ENCODE data around the gene ZDHHC19. TPM values are rescaled to one million over a fixed set of nuclear protein-coding genes. Genes with fewer than 3 reads are reported as not detected.
"Not testable (repeated sequence)": the region's sequence is repeated elsewhere in the genome, so short reads cannot be mapped to it uniquely, and the experiment has no call there.

ZDHHC19 gene
- polyA plus RNA-seq, 1 donor (not counting 4 experiments of a cell fraction or from before 2014, with no cell fraction given), result not detected

DNA sequence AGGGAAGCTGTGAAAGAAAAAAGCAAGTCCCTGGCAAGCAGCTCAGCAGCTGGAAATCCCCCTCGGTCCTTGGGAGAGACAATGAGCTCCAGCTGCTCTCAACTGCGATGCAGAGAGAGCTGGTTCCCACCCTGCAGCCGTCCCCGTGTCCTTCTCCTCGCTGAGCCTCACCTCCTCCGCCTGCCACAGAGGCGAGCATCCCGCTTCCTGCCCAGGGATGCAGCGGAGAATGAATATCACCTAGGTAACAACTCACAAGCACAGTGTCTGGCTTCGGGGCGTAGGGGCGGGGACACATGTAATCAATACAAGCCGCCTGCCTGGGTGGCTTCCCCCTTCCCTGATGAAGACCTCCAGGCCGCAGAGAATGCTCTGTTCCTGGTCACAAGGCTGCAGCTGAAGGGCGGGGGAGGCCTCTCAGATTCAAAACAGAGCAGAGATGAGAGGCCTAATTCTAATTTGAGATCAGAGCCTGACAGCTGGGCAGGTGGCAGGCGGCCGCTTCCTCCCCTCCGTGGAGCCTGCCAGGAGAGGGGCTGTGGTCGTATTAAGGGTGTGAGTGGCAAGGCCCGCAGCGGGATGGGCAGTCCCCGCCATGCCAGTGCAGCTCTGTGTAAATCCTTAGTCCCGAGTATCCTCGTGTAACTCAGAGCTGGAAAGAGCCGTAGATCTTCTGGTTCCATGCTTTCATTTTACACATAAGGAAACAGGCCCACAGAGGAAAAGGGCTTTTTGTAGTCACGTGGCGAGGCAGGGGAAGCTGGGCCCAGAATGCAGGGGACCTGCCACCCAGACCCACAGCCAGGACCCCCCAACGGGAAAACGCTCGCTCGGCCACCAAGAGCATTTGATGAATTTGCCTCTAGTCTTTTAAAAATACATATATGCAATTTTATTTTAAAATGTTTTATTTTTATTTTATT is 24.3 kb downstream of the ZDHHC19 start:
- Histone ChIP-seq H3K4me2 (ENCODE audit: control insufficient read depth, extremely low read depth, insufficient read depth, low read depth, low read length) (no peak overlapping the region), H3K4me3 (ENCODE audit: control insufficient read depth in 2 of 3, extremely low read depth in 1 of 3, insufficient read depth in 2 of 3, low read depth in 1 of 3, low read length in 3 of 3) (no peak overlapping the region), H3K27ac (ENCODE audit: control insufficient read depth, insufficient read depth, low read length) (no peak overlapping the region), H3K9ac (ENCODE audit: control insufficient read depth, extremely low read depth, insufficient read depth, low read length) (no peak overlapping the region), H3K79me2 (ENCODE audit: control insufficient read depth, insufficient read depth, low read length) (no peaks in the 10 kb centered on the region), H3K27me3 (ENCODE audit: control insufficient read depth, extremely low read depth, insufficient read depth, low read length) (no peaks in the 10 kb centered on the region), H3K4me1 (ENCODE audit: control insufficient read depth, extremely low read depth, insufficient read depth, low read length) (peaks cover 9% of the 10 kb centered on the region), H3K9me1 (ENCODE audit: control insufficient read depth, extremely low read depth, insufficient read depth, low read length) (no peaks in the 10 kb centered on the region), H4K20me1 (ENCODE audit: control insufficient read depth, extremely low read depth, insufficient read depth, low read length) (no peaks in the 10 kb centered on the region), H3K9me3 (ENCODE audit: control insufficient read depth, low read depth, low read length) (no peaks in the 10 kb centered on the region), H2AFZ (ENCODE audit: control insufficient read depth, low read length) (no peak overlapping the region), H3K36me3 (ENCODE audit: control insufficient read depth in 2 of 2, extremely low read depth in 1 of 2, insufficient read depth in 2 of 2, low read length in 2 of 2) (no peaks in the 10 kb centered on the region)
- DNase-seq (ENCODE audit: low read depth, low spot score) (no peak), FAIRE-seq (no peak)
- TF ChIP-seq EZH2 (IDR thresholded peaks at IDR 0.05; ENCODE audit: low read length) (no peak), CTCF (optimal IDR thresholded peaks at IDR 0.05 in 1 of 3, IDR thresholded peaks at IDR 0.05 in 1 of 3, conservative IDR thresholded peaks at IDR 0.05 in 1 of 3; ENCODE audit: extremely low read depth in 1 of 3, insufficient read depth in 2 of 3, low read length in 3 of 3) (no peak)
- dilution Hi-C loops (cut with MboI; ENCODE audit: extremely low pct_ligation_motif_present, low sequenced_read_pairs), result no loop called here

DNA sequence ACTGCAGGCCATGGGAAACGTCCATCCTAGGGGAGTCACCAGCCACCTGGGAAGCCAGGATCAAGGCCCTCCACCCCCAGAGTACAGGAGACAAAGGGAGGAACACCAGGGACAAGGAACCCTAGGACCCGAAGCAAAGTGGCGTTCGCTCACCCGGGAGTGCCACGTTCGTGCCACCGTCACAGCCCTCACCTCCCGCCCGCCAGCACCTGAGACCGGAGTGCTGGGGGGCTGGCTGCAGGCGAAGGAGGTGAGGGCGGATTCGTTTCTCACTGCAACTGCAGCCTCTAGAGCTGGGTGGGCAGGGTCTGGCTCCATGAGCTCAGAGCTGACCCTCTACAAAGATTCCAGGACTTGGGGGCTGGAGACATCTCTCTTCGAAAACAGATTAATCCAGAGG is 26.3 kb downstream of the ZDHHC19 start:
- no peaks in the 10 kb centered on the region for H4K20me1 ChIP-seq (ENCODE audit: control insufficient read depth, extremely low read depth, insufficient read depth, low read length)
- no peak for FAIRE-seq
- peaks cover 11% of the 10 kb centered on the region for H3K4me1 ChIP-seq (ENCODE audit: control insufficient read depth, extremely low read depth, insufficient read depth, low read length)
- no peak overlapping the region for H3K4me3 ChIP-seq (ENCODE audit: control insufficient read depth in 2 of 3, extremely low read depth in 1 of 3, insufficient read depth in 2 of 3, low read depth in 1 of 3, low read length in 3 of 3)
- no peaks in the 10 kb centered on the region for H3K27me3 ChIP-seq (ENCODE audit: control insufficient read depth, extremely low read depth, insufficient read depth, low read length)
- no peak overlapping the region for H3K4me2 ChIP-seq (ENCODE audit: control insufficient read depth, extremely low read depth, insufficient read depth, low read depth, low read length)
- no peak overlapping the region for H2AFZ ChIP-seq (ENCODE audit: control insufficient read depth, low read length)
- no peak overlapping the region for H3K27ac ChIP-seq (ENCODE audit: control insufficient read depth, insufficient read depth, low read length)
- no peaks in the 10 kb centered on the region for H3K9me3 ChIP-seq (ENCODE audit: control insufficient read depth, low read depth, low read length)
- no peaks in the 10 kb centered on the region for H3K9me1 ChIP-seq (ENCODE audit: control insufficient read depth, extremely low read depth, insufficient read depth, low read length)
- H3K9ac ChIP-seq (ENCODE audit: control insufficient read depth, extremely low read depth, insufficient read depth, low read length), result no peak overlapping the region
- dilution Hi-C loops (cut with MboI; ENCODE audit: extremely low pct_ligation_motif_present, low sequenced_read_pairs), result no loop called here
- H3K36me3 ChIP-seq (ENCODE audit: control insufficient read depth in 2 of 2, extremely low read depth in 1 of 2, insufficient read depth in 2 of 2, low read length in 2 of 2), result no peaks in the 10 kb centered on the region
- H3K79me2 ChIP-seq (ENCODE audit: control insufficient read depth, insufficient read depth, low read length), result no peaks in the 10 kb centered on the region
- no peak for TF ChIP-seq CTCF (optimal IDR thresholded peaks at IDR 0.05 in 1 of 3, IDR thresholded peaks at IDR 0.05 in 1 of 3, conservative IDR thresholded peaks at IDR 0.05 in 1 of 3; ENCODE audit: extremely low read depth in 1 of 3, insufficient read depth in 2 of 3, low read length in 3 of 3)
- TF ChIP-seq EZH2 (IDR thresholded peaks at IDR 0.05; ENCODE audit: low read length), result no peak
- DNase-seq (ENCODE audit: low read depth, low spot score), result no peak

- H3K27ac ChIP-seq (ENCODE audit: control insufficient read depth, insufficient read depth, low read length); H3K27me3 ChIP-seq (ENCODE audit: control insufficient read depth, extremely low read depth, insufficient read depth, low read length); H3K9me1 ChIP-seq (ENCODE audit: control insufficient read depth, extremely low read depth, insufficient read depth, low read length); H2AFZ ChIP-seq (ENCODE audit: control insufficient read depth, low read length); H3K36me3 ChIP-seq (ENCODE audit: control insufficient read depth in 2 of 2, extremely low read depth in 1 of 2, insufficient read depth in 2 of 2, low read length in 2 of 2); H4K20me1 ChIP-seq (ENCODE audit: control insufficient read depth, extremely low read depth, insufficient read depth, low read length); H3K9ac ChIP-seq (ENCODE audit: control insufficient read depth, extremely low read depth, insufficient read depth, low read length); FAIRE-seq; H3K4me3 ChIP-seq (ENCODE audit: control insufficient read depth in 2 of 3, extremely low read depth in 1 of 3, insufficient read depth in 2 of 3, low read depth in 1 of 3, low read length in 3 of 3); dilution Hi-C loops (cut with MboI; ENCODE audit: extremely low pct_ligation_motif_present, low sequenced_read_pairs); H3K9me3 ChIP-seq (ENCODE audit: control insufficient read depth, low read depth, low read length); H3K79me2 ChIP-seq (ENCODE audit: control insufficient read depth, insufficient read depth, low read length); DNase-seq (ENCODE audit: low read depth, low spot score); H3K4me2 ChIP-seq (ENCODE audit: control insufficient read depth, extremely low read depth, insufficient read depth, low read depth, low read length): not testable (repeated sequence)
- peaks cover 18% of the 10 kb centered on the region for H3K4me1 ChIP-seq (ENCODE audit: control insufficient read depth, extremely low read depth, insufficient read depth, low read length)
Measured at GRCh38 chr3:196184169-196184432, 27.1 kb downstream of the ZDHHC19 start.

All from keratinocyte (primary cell).